ENCODE results near the gene LRP1B. TPM values are rescaled to one million over a fixed set of nuclear protein-coding genes. Genes with fewer than 3 reads are reported as not detected.

The LRP1B gene
- total and polyA plus RNA-seq, 4 donors = 0.01 to 0.84 (median 0.17) TPM

- Histone ChIP-seq H3K4me3 (ENCODE audit: low read depth in 1 of 3, low read length in 3 of 3) (no peak overlapping the region), H3K27ac (ENCODE audit: low read depth in 1 of 2, low read length in 2 of 2) (no peak overlapping the region), H3K9ac (ENCODE audit: low read depth in 1 of 2, low read length in 2 of 2) (no peak overlapping the region), H3K27me3 (ENCODE audit: control insufficient read depth in 4 of 4, insufficient read depth in 4 of 4, low read length in 3 of 4) (no peaks in the 10 kb centered on the region), H3K4me1 (ENCODE audit: control insufficient read depth in 4 of 4, insufficient read depth in 4 of 4, low read length in 3 of 4) (no peaks in the 10 kb centered on the region), H3K9me3 (ENCODE audit: control insufficient read depth in 4 of 4, low read length in 3 of 4) (no peaks in the 10 kb centered on the region), H3K36me3 (ENCODE audit: control insufficient read depth in 4 of 4, insufficient read depth in 3 of 4, low read depth in 1 of 4, low read length in 3 of 4) (no peaks in the 10 kb centered on the region)
- WGBS = 58% methylated on average over 1 of the region's 1 CpG
- no peak for DNase-seq (ENCODE audit: low spot score)
- no peak for TF ChIP-seq JUND (IDR thresholded peaks at IDR 0.05)
- TF ChIP-seq GABPA (IDR thresholded peaks at IDR 0.05 in 1 of 2, conservative IDR thresholded peaks at IDR 0.05 in 1 of 2) = no peak
- TF ChIP-seq ATF3 (IDR thresholded peaks at IDR 0.05) = no peak
- no peak for TF ChIP-seq EGR1 (IDR thresholded peaks at IDR 0.05; ENCODE audit: low read depth in 2 of 2)
- TF ChIP-seq CTCF (IDR thresholded peaks at IDR 0.05; ENCODE audit: low read depth, low read length, missing input control) = no peak
- no peak for TF ChIP-seq REST (IDR thresholded peaks at IDR 0.05)
- no peak for TF ChIP-seq FOXA1 (IDR thresholded peaks at IDR 0.05)
These were observed 295.7 kb downstream of the LRP1B start for GRCh38 chr2:141835103-141835502.

- DNase-seq (ENCODE audit: low spot score) = no peak
- WGBS = 66% methylated on average over 6 of the region's 6 CpGs
- H3K4me1 ChIP-seq (ENCODE audit: control insufficient read depth in 4 of 4, insufficient read depth in 4 of 4, low read length in 3 of 4) = no peaks in the 10 kb centered on the region
- H3K27me3 ChIP-seq (ENCODE audit: control insufficient read depth in 4 of 4, insufficient read depth in 4 of 4, low read length in 3 of 4) = no peaks in the 10 kb centered on the region
- no peak overlapping the region for H3K4me3 ChIP-seq (ENCODE audit: low read depth in 1 of 3, low read length in 3 of 3)
- H3K36me3 ChIP-seq (ENCODE audit: control insufficient read depth in 4 of 4, insufficient read depth in 3 of 4, low read depth in 1 of 4, low read length in 3 of 4) = no peaks in the 10 kb centered on the region
- TF ChIP-seq YY1 (IDR thresholded peaks at IDR 0.05) (no peak), MAX (IDR thresholded peaks at IDR 0.05) (no peak), HNF4G (IDR thresholded peaks at IDR 0.05) (peak; percentile 34), HNF4A (conservative IDR thresholded peaks at IDR 0.05) (peak; percentile 76 to 78), JUND (IDR thresholded peaks at IDR 0.05) (no peak), GABPA (IDR thresholded peaks at IDR 0.05 in 1 of 2, conservative IDR thresholded peaks at IDR 0.05 in 1 of 2) (no peak), FOXA2 (IDR thresholded peaks at IDR 0.05) (no peak)
- H3K9me3 ChIP-seq (ENCODE audit: control insufficient read depth in 4 of 4, low read length in 3 of 4) = no peaks in the 10 kb centered on the region
- H3K27ac ChIP-seq (ENCODE audit: low read depth in 1 of 2, low read length in 2 of 2) = no peak overlapping the region
- no peak overlapping the region for H3K9ac ChIP-seq (ENCODE audit: low read depth in 1 of 2, low read length in 2 of 2)
These were observed 302.1 kb downstream of the LRP1B start for GRCh38 chr2:141828761-141829160.

GRCh38 chr2:141824790-141825189 lies 306.0 kb downstream of the LRP1B start:
- no peak overlapping the region for H3K9ac ChIP-seq (ENCODE audit: low read depth in 1 of 2, low read length in 2 of 2)
- DNase-seq (ENCODE audit: low spot score) = no peak
- no peaks in the 10 kb centered on the region for H3K9me3 ChIP-seq (ENCODE audit: control insufficient read depth in 4 of 4, low read length in 3 of 4)
- no peak overlapping the region for H3K27ac ChIP-seq (ENCODE audit: low read depth in 1 of 2, low read length in 2 of 2)
- no peak overlapping the region for H3K4me3 ChIP-seq (ENCODE audit: low read depth in 1 of 3, low read length in 3 of 3)
- H3K27me3 ChIP-seq (ENCODE audit: control insufficient read depth in 4 of 4, insufficient read depth in 4 of 4, low read length in 3 of 4) = no peaks in the 10 kb centered on the region
- WGBS = 82% methylated on average over 6 of the region's 6 CpGs
- TF ChIP-seq HNF4A (conservative IDR thresholded peaks at IDR 0.05) (no peak), REST (IDR thresholded peaks at IDR 0.05) (no peak), SP1 (IDR thresholded peaks at IDR 0.05) (no peak), ZBTB33 (IDR thresholded peaks at IDR 0.05) (no peak)
- H3K36me3 ChIP-seq (ENCODE audit: control insufficient read depth in 4 of 4, insufficient read depth in 3 of 4, low read depth in 1 of 4, low read length in 3 of 4) = no peaks in the 10 kb centered on the region
- no peaks in the 10 kb centered on the region for H3K4me1 ChIP-seq (ENCODE audit: control insufficient read depth in 4 of 4, insufficient read depth in 4 of 4, low read length in 3 of 4)
